Muscle of leg (tissue), 11 donors: Measurements from ENCODE around the gene AHDC1. TPM values are rescaled to one million over a fixed set of nuclear protein-coding genes. Genes with fewer than 3 reads are reported as not detected.

ENCODE experiments used
- DNase-seq: peaks from one replicate; pipeline ENCODE4 v3.0.0; 2013
- H3K27ac ChIP-seq: one replicate; pipeline ENCODE4 v1.5.1; 2013; ENCODE audit warnings: mild to moderate bottlenecking, low read length, control low read depth
- H3K27me3 ChIP-seq: one replicate; pipeline ENCODE4 v1.6.1; 2013; ENCODE audit warnings: low read length; ENCODE audit not compliant: control insufficient read depth, insufficient read depth
- H3K36me3 ChIP-seq: one replicate; pipeline ENCODE4 v1.6.1; 2013; ENCODE audit warnings: low read length; ENCODE audit not compliant: control insufficient read depth, insufficient read depth
- H3K4me1 ChIP-seq: one replicate; pipeline ENCODE4 v1.6.1; 2013; ENCODE audit warnings: low read length; ENCODE audit not compliant: control insufficient read depth, insufficient read depth
- H3K4me3 ChIP-seq: one replicate; pipeline ENCODE4 v1.5.1; 2013; ENCODE audit warnings: low read length, control low read depth
- H3K9me3 ChIP-seq: replicated peaks from 2 replicates; pipeline ENCODE4 v1.6.1; 2013; ENCODE audit warnings: low read depth, low read length; ENCODE audit not compliant: control insufficient read depth
- WGBS: methylation state at CpG from one replicate; pipeline ENCODE4 v1.1.5; 2013; ENCODE audit warnings: missing lambda C conversion rate; ENCODE audit not compliant: insufficient coverage; 5-methylcytosine and 5-hydroxymethylcytosine counted together
- polyA plus RNA-seq, 8 donors: library from polyadenylated mRNA; unstranded; fragments of 120-200 nt; gene quantifications; one replicate each; pipeline versions ENCODE4 v1.2.1 to v1.2.3, GENCODE V29; 2013; ENCODE audit warnings: inconsistent platforms in 1 of 8, low replicate concordance in 1 of 8; ENCODE audit not compliant: insufficient read length in 8 of 8, insufficient read depth in 1 of 8
- total RNA-seq: library from RNA; stranded (reverse); fragments of 120-200 nt; gene quantifications from one replicate; pipeline ENCODE4 v1.2.4, GENCODE V29; 2013

AHDC1 gene
- total and polyA plus RNA-seq, 9 donors = 24.0 to 97.6 (median 86.5) TPM

GRCh38 chr1:27572019-27572678 lies 31.8 kb downstream of the AHDC1 start:
- H3K36me3 ChIP-seq = peaks cover 21% of the 10 kb centered on the region
- no peaks in the 10 kb centered on the region for H3K9me3 ChIP-seq
- no peak overlapping the region for H3K4me3 ChIP-seq
- WGBS = 8% methylated on average over 7 of the region's 9 CpGs
- H3K27ac ChIP-seq = peak overlapping the region; percentile 95
- H3K4me1 ChIP-seq = peaks cover 94% of the 10 kb centered on the region
- no peak for DNase-seq
- H3K27me3 ChIP-seq = no peaks in the 10 kb centered on the region

GRCh38 chr1:27571439-27572018 lies 32.4 kb downstream of the AHDC1 start:
- WGBS = 38% methylated on average over 4 of the region's 18 CpGs
- Histone ChIP-seq H3K27ac (peak overlapping the region; percentile 95), H3K4me3 (no peak overlapping the region), H3K27me3 (no peaks in the 10 kb centered on the region), H3K9me3 (no peaks in the 10 kb centered on the region), H3K36me3 (peaks cover 19% of the 10 kb centered on the region), H3K4me1 (peaks cover 94% of the 10 kb centered on the region)
- DNase-seq = peak; percentile 88

- Histone ChIP-seq H3K4me3 (no peak overlapping the region), H3K27ac (peak overlapping the region; percentile 95), H3K4me1 (peaks cover 94% of the 10 kb centered on the region), H3K9me3 (no peaks in the 10 kb centered on the region), H3K27me3 (no peaks in the 10 kb centered on the region), H3K36me3 (peaks cover 19% of the 10 kb centered on the region)
- WGBS = no CpG with 5 or more reads among the region's 3 CpGs
- no peak for DNase-seq
These were observed 33.2 kb downstream of the AHDC1 start for GRCh38 chr1:27570784-27571183.

DNA sequence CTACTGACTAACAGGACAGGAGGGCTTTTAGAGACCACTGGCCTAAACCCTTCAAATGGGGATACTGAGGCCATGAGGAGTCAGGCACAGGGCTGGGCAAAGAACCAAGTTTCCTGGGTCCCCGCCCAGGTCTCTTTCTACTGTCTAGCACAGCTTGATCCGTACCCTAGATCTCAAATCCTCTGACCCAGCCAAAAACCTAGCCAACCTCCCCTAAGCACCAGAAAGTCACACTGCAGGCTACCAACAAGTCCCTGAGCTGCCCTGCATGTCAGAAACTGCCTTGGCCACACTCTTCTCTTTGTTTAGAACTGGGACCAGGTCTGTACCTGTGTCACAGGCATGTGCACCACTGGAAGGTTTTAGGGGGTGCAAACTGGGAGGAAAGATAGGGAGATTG lies 33.6 kb downstream of the AHDC1 start:
- Histone ChIP-seq H3K4me1 (peaks cover 98% of the 10 kb centered on the region), H3K27ac (peak overlapping the region; percentile 95), H3K27me3 (no peaks in the 10 kb centered on the region), H3K9me3 (no peaks in the 10 kb centered on the region), H3K4me3 (no peak overlapping the region), H3K36me3 (peaks cover 21% of the 10 kb centered on the region)
- no peak for DNase-seq
- 18% methylated on average over 2 of the region's 2 CpGs for WGBS

DNA sequence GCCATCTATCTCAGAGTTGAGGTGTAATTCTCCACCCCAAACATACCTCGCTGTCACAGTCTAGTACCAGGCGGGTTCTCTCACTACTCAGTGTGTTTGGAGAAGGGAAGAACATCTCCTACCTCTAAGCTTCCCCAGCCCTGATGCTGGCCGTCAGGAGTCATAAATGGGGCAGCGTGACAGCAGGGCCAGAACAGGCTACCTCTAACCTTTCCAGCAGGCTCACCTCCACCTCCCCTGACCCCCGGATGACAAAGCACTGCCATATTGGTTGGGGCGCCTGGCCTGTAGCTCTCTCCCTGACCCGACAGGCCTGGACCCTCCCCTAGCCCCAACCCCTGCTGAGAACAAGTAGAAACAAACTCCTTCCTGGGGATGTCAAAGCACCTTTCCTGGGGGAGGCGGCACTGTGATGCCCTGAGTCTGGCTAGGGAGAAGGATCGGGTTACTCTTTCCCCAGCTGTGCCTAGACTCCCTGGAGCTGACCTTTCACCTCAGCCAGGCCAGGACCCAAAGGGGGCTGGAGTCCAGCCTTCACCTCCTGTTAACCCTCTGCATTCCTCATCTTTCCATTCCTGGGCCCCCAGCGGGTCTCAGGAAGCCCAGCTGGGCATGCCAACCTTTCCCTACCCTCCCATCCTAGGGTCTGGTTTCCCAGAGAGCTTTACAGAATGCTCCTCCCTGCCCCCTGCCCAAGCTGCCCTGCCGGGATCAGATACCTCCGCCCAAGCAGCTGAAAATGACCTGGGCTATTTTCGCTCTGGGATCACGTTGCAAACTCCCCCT lies 34.2 kb downstream of the AHDC1 start:
- peaks cover 99% of the 10 kb centered on the region for H3K4me1 ChIP-seq
- H3K36me3 ChIP-seq = peaks cover 22% of the 10 kb centered on the region
- H3K27me3 ChIP-seq = no peaks in the 10 kb centered on the region
- 54% methylated on average over 10 of the region's 14 CpGs for WGBS
- H3K27ac ChIP-seq = peak overlapping the region; percentile 95
- no peak overlapping the region for H3K4me3 ChIP-seq
- H3K9me3 ChIP-seq = no peaks in the 10 kb centered on the region
- DNase-seq = peak; percentile 68

DNA sequence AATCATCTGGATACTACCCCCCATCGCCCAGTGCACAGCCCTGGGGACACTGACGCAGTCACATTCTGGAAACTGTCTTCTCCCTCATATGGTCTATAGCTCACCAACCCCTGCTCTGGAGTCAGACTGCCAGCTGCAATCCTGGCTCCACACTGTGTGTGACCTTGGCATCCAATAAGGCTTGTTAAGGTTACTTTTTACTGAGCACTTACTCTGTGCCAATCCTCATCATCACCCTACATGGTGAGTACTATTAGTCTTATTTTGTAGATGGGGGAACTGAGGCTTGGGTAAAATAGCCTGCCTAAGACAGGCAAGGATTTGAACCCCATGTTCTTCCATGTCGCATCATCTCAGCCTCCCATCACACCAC lies 34.9 kb downstream of the AHDC1 start:
- 50% methylated on average over 2 of the region's 3 CpGs for WGBS
- no peak overlapping the region for H3K4me3 ChIP-seq
- H3K36me3 ChIP-seq = peaks cover 27% of the 10 kb centered on the region
- no peaks in the 10 kb centered on the region for H3K9me3 ChIP-seq
- no peak for DNase-seq
- no peaks in the 10 kb centered on the region for H3K27me3 ChIP-seq
- H3K4me1 ChIP-seq = peaks cover 99% of the 10 kb centered on the region
- H3K27ac ChIP-seq = peak overlapping the region; percentile 95

DNA sequence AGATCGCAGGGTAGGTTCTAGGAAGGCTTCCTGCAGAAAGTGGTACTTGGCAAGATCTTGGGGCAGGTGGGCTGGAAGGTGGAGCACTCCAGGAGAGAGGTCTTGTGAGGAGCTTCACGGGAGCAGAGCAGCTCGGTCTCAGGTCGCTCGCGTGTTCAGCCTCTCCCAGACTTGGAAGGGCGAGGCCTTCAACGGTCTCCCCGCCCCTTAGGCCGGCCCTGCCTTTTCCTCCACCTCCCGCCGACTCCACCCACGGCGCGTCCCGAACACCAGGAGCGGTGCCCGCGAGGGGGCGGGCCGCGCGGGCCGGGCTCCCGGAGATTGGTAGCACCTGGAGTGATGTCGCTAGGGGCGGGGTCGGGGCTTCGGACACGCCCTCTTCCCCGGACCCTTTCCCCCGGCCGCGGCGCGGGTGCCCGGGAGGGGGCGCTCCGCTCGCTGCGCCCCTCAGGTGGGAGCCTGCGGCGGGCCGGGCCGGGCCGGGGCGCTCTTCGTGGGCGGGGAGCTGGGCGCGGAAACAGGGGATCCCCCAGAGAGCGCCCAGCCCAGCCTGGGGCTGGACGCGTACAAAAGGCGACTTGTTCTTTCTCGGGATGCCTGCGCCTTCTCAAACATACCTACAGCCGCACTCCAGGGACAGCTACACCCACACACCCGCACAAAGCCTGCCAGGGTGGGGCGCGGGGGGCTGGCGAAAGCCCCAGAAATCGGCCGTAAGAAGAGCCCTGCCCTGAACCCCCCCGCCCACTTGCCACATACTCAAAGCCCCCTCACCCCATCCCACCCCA lies 35.5 kb downstream of the AHDC1 start:
- Histone ChIP-seq H3K4me1 (peaks cover 99% of the 10 kb centered on the region), H3K27me3 (no peaks in the 10 kb centered on the region), H3K9me3 (no peaks in the 10 kb centered on the region), H3K4me3 (peak overlapping the region; percentile 6), H3K27ac (peak overlapping the region; percentile 95), H3K36me3 (peaks cover 25% of the 10 kb centered on the region)
- WGBS = 2% methylated on average over 54 of the region's 65 CpGs
- peak; percentile 95 for DNase-seq

DNA sequence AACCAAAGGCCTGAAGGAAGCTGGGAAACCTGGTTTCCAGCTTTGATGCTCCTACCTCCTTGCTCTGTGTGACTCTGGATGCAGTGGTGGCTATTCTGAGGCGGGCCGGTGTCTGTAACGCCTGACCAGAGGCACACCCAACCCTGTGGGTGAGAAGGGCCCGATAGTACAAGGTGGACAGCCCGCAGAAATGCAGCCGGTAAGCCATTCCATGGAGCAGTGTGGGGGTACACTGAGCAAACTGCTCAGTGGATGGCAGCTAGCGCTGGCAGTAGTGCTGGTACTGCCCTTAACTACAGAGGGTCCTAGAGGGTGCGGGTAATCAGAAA lies 36.0 kb downstream of the AHDC1 start:
- DNase-seq = no peak
- H3K27ac ChIP-seq = peak overlapping the region; percentile 84
- 62% methylated on average over 8 of the region's 8 CpGs for WGBS
- H3K27me3 ChIP-seq = no peaks in the 10 kb centered on the region
- H3K4me3 ChIP-seq = peak overlapping the region; percentile 9
- no peaks in the 10 kb centered on the region for H3K9me3 ChIP-seq
- H3K36me3 ChIP-seq = peaks cover 24% of the 10 kb centered on the region
- peaks cover 99% of the 10 kb centered on the region for H3K4me1 ChIP-seq

DNA sequence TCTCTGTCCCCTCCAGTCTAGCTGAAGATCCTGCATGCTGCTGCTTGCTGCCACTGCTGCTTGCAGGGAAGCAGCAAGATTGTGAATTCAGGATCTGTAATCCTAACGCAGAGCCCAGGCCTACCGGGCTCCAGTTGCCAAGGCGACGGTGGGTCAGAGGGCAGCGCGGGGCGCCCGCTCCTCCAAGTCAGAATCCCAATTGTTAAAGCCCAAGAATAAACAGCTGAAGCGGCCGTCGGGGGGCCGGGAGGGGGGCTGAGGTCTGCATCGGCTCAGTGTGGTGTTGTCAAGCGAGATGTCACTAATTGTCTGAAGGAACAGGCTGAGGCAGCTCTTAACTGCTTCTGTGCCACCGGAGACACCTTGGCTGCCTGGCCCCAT lies 36.8 kb downstream of the AHDC1 start:
- 42% methylated on average over 15 of the region's 15 CpGs for WGBS
- H3K4me1 ChIP-seq = peaks cover 99% of the 10 kb centered on the region
- no peaks in the 10 kb centered on the region for H3K27me3 ChIP-seq
- no peaks in the 10 kb centered on the region for H3K9me3 ChIP-seq
- no peak for DNase-seq
- peak overlapping the region; percentile 9 for H3K4me3 ChIP-seq
- peak overlapping the region; percentile 84 for H3K27ac ChIP-seq
- H3K36me3 ChIP-seq = peaks cover 24% of the 10 kb centered on the region
